ENCODE results near the gene CLEC2D. TPM values are rescaled to one million over a fixed set of nuclear protein-coding genes. Genes with fewer than 3 reads are reported as not detected.

The CLEC2D gene
- total and polyA plus RNA-seq, 4 donors: 0.16 to 3.7 (median 3.0) TPM

DNA sequence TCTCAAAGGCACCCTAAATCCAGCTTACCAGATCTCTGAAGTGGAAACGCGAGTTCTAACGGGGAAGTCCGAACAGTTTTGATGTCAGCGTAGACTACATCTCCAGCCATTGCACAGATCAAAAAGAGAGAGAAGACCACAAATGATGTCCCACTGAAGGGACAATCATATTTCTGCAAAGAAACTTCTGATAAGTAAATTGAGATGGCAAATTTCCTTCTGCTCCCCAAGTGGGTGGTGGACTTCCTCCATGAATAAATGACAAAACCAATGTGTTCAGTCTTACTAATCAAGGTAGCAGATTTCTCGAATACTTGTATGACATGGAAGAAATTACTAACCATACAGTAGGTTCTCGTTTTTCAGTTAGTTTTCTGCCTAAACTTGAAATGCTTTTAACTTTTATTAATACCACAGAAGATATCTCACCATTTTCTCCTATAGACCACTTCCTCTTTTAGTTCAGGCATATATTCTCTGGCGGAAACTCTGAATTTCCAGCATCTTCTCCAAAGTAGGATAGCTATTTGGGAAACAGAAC is 63.5 kb downstream of the CLEC2D start, which contains the start of gene CLECL1:
Gene CLECL1 (minus strand): TSS at position 177 of the 541 bp plus-strand sequence.
- Histone ChIP-seq H3K9me3 (ENCODE audit: control insufficient read depth in 4 of 4, low read length in 3 of 4) (no peaks in the 10 kb centered on the region), H3K4me3 (ENCODE audit: low read depth in 1 of 3, low read length in 3 of 3) (no peak within 1 kb of the TSS), H3K36me3 (ENCODE audit: control insufficient read depth in 4 of 4, insufficient read depth in 3 of 4, low read depth in 1 of 4, low read length in 3 of 4) (no peaks in the 10 kb centered on the region), H3K9ac (ENCODE audit: low read depth in 1 of 2, low read length in 2 of 2) (peak within 1 kb of the TSS in 1 of 2 donors; percentile 22), H3K27me3 (ENCODE audit: control insufficient read depth in 4 of 4, insufficient read depth in 4 of 4, low read length in 3 of 4) (no peaks in the 10 kb centered on the region), H3K27ac (ENCODE audit: low read depth in 1 of 2, low read length in 2 of 2) (no peak within 1 kb of the TSS), H3K4me1 (ENCODE audit: control insufficient read depth in 4 of 4, insufficient read depth in 4 of 4, low read length in 3 of 4) (no peaks in the 10 kb centered on the region)
- 73% methylated on average over 8 of the region's 8 CpGs for WGBS
- TF ChIP-seq, protein P1, sequence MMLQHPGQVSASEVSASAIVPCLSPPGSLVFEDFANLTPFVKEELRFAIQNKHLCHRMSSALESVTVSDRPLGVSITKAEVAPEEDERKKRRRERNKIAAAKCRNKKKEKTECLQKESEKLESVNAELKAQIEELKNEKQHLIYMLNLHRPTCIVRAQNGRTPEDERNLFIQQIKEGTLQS (IDR thresholded peaks at IDR 0.05): no peak
- no peak for TF ChIP-seq HNF4A (conservative IDR thresholded peaks at IDR 0.05)
- no peak for TF ChIP-seq JUND (IDR thresholded peaks at IDR 0.05)
- no peak for TF ChIP-seq SP1 (IDR thresholded peaks at IDR 0.05)
- no peak for TF ChIP-seq YY1 (IDR thresholded peaks at IDR 0.05)
- TF ChIP-seq HNF4G (IDR thresholded peaks at IDR 0.05): no peak
- DNase-seq (ENCODE audit: low spot score): no peak

DNA sequence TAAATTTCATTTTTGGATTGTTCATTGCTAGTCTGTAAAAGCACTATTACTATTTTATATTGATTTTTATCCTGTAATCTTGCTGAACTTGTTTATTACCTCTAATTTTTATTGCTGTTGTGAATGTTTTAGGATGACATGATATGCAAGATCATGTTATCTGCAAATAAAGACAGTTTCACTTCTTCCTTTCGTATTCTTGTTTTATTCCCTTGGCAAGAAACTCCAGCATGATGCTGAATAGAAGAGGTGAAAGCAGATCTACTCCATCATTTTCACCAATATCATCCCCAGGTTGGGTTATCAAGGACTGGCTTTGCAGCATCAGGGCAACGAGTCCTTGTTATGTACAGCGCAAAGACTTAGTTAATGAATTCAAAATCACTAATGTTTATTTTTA is 66.1 kb downstream of the CLEC2D start:
- no peak overlapping the region for H3K4me3 ChIP-seq (ENCODE audit: low read depth in 1 of 3, low read length in 3 of 3)
- 86% methylated on average over 3 of the region's 3 CpGs for WGBS
- H3K9me3 ChIP-seq (ENCODE audit: control insufficient read depth in 4 of 4, low read length in 3 of 4): no peaks in the 10 kb centered on the region
- no peaks in the 10 kb centered on the region for H3K36me3 ChIP-seq (ENCODE audit: control insufficient read depth in 4 of 4, insufficient read depth in 3 of 4, low read depth in 1 of 4, low read length in 3 of 4)
- H3K4me1 ChIP-seq (ENCODE audit: control insufficient read depth in 4 of 4, insufficient read depth in 4 of 4, low read length in 3 of 4): peaks cover 0 to 1% (median 0%) of the 10 kb centered on the region in 4 donors
- no peak for DNase-seq (ENCODE audit: low spot score)
- no peak overlapping the region for H3K27ac ChIP-seq (ENCODE audit: low read depth in 1 of 2, low read length in 2 of 2)
- TF ChIP-seq FOXA1 (IDR thresholded peaks at IDR 0.05) (no peak), FOXA2 (IDR thresholded peaks at IDR 0.05) (no peak), TAF1 (conservative IDR thresholded peaks at IDR 0.05) (no peak), YY1 (IDR thresholded peaks at IDR 0.05) (no peak), HNF4A (conservative IDR thresholded peaks at IDR 0.05) (no peak), JUND (IDR thresholded peaks at IDR 0.05) (no peak)
- TF ChIP-seq, protein P1 (IDR thresholded peaks at IDR 0.05): no peak
- TF ChIP-seq, protein P2, sequence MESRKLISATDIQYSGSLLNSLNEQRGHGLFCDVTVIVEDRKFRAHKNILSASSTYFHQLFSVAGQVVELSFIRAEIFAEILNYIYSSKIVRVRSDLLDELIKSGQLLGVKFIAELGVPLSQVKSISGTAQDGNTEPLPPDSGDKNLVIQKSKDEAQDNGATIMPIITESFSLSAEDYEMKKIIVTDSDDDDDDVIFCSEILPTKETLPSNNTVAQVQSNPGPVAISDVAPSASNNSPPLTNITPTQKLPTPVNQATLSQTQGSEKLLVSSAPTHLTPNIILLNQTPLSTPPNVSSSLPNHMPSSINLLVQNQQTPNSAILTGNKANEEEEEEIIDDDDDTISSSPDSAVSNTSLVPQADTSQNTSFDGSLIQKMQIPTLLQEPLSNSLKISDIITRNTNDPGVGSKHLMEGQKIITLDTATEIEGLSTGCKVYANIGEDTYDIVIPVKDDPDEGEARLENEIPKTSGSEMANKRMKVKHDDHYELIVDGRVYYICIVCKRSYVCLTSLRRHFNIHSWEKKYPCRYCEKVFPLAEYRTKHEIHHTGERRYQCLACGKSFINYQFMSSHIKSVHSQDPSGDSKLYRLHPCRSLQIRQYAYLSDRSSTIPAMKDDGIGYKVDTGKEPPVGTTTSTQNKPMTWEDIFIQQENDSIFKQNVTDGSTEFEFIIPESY (IDR thresholded peaks at IDR 0.05): no peak
- no peak overlapping the region for H3K9ac ChIP-seq (ENCODE audit: low read depth in 1 of 2, low read length in 2 of 2)
- H3K27me3 ChIP-seq (ENCODE audit: control insufficient read depth in 4 of 4, insufficient read depth in 4 of 4, low read length in 3 of 4): no peaks in the 10 kb centered on the region

DNA sequence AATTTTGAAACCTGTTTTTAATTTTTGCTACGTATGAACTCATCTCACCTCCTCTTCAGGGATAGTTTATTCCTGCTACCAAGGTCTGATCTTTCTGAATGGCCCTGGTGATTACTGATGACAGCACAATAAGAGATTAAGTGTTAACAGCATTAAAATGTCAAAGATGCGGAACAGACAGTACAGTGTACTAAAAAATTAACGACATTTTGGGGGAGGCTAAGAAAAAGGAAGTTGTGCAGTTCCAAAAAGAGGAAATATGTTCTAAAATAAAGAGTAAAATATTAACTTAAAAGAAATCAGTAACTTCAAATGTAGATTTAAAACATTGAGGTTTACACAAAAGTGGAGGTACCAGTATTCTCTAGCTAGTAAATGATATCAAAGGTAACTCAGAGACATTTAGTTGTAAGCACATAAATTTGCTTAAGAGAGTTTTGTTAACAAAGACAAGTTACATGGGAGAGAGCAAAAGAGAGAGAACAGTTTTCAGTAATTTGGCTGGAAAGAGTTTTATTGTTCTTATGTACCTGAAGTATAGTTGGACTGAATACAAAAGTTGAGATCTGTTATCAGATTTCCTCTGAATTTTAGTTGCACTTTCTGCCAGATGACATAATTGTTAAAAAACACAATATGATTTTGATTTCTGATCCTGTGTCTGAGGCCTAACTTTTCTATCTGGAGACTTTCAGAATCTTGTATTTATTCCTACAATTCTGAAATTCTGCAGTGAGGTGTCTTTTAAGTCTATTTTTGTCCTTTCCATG is 67.6 kb downstream of the CLEC2D start:
- no peak for DNase-seq (ENCODE audit: low spot score)
- no peaks in the 10 kb centered on the region for H3K36me3 ChIP-seq (ENCODE audit: control insufficient read depth in 4 of 4, insufficient read depth in 3 of 4, low read depth in 1 of 4, low read length in 3 of 4)
- H3K9ac ChIP-seq (ENCODE audit: low read depth in 1 of 2, low read length in 2 of 2): no peak overlapping the region
- WGBS: 70% methylated on average over 3 of the region's 3 CpGs
- no peaks in the 10 kb centered on the region for H3K27me3 ChIP-seq (ENCODE audit: control insufficient read depth in 4 of 4, insufficient read depth in 4 of 4, low read length in 3 of 4)
- TF ChIP-seq, protein P3, sequence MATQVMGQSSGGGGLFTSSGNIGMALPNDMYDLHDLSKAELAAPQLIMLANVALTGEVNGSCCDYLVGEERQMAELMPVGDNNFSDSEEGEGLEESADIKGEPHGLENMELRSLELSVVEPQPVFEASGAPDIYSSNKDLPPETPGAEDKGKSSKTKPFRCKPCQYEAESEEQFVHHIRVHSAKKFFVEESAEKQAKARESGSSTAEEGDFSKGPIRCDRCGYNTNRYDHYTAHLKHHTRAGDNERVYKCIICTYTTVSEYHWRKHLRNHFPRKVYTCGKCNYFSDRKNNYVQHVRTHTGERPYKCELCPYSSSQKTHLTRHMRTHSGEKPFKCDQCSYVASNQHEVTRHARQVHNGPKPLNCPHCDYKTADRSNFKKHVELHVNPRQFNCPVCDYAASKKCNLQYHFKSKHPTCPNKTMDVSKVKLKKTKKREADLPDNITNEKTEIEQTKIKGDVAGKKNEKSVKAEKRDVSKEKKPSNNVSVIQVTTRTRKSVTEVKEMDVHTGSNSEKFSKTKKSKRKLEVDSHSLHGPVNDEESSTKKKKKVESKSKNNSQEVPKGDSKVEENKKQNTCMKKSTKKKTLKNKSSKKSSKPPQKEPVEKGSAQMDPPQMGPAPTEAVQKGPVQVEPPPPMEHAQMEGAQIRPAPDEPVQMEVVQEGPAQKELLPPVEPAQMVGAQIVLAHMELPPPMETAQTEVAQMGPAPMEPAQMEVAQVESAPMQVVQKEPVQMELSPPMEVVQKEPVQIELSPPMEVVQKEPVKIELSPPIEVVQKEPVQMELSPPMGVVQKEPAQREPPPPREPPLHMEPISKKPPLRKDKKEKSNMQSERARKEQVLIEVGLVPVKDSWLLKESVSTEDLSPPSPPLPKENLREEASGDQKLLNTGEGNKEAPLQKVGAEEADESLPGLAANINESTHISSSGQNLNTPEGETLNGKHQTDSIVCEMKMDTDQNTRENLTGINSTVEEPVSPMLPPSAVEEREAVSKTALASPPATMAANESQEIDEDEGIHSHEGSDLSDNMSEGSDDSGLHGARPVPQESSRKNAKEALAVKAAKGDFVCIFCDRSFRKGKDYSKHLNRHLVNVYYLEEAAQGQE (IDR thresholded peaks at IDR 0.05): no peak
- TF ChIP-seq HNF4A (conservative IDR thresholded peaks at IDR 0.05) (no peak), GABPA (IDR thresholded peaks at IDR 0.05 in 1 of 2, conservative IDR thresholded peaks at IDR 0.05 in 1 of 2) (no peak), HNF4G (IDR thresholded peaks at IDR 0.05) (no peak), FOXA2 (IDR thresholded peaks at IDR 0.05) (no peak), EGR1 (IDR thresholded peaks at IDR 0.05; ENCODE audit: low read depth in 2 of 2) (no peak), JUND (IDR thresholded peaks at IDR 0.05) (no peak), TAF1 (conservative IDR thresholded peaks at IDR 0.05) (no peak), RAD21 (IDR thresholded peaks at IDR 0.05) (no peak), FOXA1 (IDR thresholded peaks at IDR 0.05) (no peak)
- TF ChIP-seq, protein P2 (IDR thresholded peaks at IDR 0.05): no peak
- H3K4me1 ChIP-seq (ENCODE audit: control insufficient read depth in 4 of 4, insufficient read depth in 4 of 4, low read length in 3 of 4): peaks cover 0 to 1% (median 0%) of the 10 kb centered on the region in 4 donors
- H3K4me3 ChIP-seq (ENCODE audit: low read depth in 1 of 3, low read length in 3 of 3): no peak overlapping the region
- no peaks in the 10 kb centered on the region for H3K9me3 ChIP-seq (ENCODE audit: control insufficient read depth in 4 of 4, low read length in 3 of 4)
- no peak overlapping the region for H3K27ac ChIP-seq (ENCODE audit: low read depth in 1 of 2, low read length in 2 of 2)

All from liver (tissue), 9 donors.